TTC549 (cell line): ENCODE results near the gene ZMYND10.
A peak's percentile ranks its signal among the peaks of the same experiment; 100 is the strongest.

Source experiments
- FAIRE-seq: peaks from 2 replicates; lab custom pipeline; 2012; peaks lifted over from hg19 to GRCh38; lab: Jason Lieb, UNC

ZMYND10 gene

DNA sequence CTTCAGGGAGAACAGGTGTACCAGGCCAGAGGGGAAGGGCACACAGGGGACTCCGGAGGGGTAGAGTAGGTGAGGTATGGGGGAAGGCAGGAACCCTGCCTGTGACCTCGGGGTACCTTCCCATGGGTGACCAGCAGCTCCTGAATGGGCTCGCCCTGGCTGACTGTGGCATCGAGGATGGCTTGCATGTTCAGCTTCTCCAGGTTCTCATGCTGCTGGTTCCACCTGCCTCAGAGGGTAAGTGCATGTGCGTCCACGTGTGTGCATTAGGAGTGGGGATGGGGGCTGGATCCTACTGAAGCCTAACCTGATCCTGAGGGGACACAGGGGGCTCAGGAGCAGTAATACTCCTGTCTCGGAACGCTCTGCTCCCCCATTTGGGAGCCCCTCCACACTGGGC lies 524 bp downstream of the ZMYND10 start:
- no peak for FAIRE-seq

DNA sequence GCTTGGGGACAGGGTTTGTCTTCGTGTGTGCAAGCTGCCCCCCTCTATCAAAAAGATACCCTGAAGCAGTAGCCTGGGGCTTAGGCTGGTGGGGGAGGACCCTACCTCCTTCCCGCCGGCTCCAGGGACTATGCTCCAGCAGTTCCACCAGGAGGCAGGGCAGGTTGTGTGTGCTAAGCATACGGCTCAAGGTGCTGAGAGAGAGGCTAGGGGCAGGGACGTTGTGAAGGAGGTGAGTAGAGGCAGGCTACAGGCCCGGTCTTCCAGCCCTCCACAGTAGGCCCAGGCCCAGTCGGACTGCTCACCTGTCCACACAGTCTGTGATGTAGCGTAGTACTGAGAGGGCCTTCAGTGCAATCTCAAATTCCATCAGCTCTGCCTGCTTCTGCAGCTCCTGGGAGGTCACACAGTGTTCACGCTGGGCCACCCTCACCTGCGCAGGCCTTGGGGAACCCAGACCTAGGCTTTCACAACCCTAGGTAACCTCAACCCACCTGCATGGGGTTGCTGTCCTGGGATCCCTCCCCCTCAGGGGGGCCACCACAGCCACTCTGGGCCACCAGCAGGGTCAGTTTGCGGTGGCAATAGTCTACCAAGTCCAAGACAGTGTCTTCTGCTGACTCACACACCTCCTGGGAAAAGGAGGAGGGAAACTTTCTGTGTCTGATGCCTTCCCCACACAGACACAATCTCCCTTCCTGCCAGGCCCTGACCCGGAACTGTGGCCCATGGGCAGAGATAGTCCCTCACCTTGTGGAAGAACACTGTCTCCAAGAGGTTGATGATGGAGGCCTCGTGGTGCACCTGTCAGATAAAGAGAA lies 2.5 kb downstream of the ZMYND10 start:
- no peak for FAIRE-seq

DNA sequence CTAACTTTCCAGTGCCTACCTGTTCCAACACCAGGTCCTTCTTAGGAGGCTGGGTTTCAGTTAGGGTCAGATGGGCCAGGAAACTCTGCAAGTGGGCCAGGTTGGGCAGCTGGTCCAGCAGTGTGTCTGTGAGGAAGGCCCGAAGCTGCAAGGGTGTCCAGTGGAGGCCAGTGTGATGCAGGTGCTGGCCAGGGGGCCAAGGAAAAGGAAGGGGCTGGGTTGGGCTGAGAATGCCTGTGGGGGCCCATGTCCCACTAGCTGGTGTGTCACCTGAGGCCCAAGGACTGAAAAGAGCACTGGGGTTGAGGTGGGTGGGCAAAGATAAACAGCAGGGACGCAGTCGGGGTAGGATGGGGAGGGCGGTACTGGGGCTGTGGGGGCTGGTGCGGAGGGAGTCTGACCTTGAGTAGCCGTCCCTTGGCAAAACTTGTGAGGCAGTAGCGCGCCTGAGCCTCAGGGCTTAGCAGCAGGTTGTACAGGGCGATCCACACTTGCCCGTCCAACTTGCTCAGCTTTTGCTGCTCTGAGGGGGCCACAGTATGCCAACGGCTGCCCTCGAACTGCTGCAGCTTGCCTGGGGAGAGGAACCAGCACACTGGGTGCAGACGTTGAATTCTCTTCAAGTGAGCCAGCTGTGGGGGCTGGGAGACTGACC lies 3.4 kb downstream of the ZMYND10 start:
- no peak for FAIRE-seq

DNA sequence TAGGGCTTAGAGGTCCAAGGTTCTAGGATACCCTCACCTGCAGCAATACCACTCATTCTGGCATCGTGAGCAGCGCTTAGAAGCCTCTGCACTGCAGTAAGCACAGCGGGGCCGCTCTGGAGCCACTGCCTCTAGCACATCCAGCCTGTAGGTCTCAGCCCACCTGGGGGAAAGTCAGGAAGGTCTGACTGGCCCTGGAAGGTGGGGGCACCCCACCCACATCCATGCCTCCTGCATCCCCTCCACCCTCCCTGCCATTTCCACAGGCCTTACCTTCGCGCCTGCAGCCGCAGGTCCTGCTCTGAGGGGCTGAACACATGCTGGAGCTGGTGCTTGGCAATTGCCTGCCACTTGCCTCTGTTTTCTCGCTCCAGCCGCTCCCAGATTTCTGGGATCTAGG lies 4.0 kb downstream of the ZMYND10 start:
- no peak for FAIRE-seq

DNA sequence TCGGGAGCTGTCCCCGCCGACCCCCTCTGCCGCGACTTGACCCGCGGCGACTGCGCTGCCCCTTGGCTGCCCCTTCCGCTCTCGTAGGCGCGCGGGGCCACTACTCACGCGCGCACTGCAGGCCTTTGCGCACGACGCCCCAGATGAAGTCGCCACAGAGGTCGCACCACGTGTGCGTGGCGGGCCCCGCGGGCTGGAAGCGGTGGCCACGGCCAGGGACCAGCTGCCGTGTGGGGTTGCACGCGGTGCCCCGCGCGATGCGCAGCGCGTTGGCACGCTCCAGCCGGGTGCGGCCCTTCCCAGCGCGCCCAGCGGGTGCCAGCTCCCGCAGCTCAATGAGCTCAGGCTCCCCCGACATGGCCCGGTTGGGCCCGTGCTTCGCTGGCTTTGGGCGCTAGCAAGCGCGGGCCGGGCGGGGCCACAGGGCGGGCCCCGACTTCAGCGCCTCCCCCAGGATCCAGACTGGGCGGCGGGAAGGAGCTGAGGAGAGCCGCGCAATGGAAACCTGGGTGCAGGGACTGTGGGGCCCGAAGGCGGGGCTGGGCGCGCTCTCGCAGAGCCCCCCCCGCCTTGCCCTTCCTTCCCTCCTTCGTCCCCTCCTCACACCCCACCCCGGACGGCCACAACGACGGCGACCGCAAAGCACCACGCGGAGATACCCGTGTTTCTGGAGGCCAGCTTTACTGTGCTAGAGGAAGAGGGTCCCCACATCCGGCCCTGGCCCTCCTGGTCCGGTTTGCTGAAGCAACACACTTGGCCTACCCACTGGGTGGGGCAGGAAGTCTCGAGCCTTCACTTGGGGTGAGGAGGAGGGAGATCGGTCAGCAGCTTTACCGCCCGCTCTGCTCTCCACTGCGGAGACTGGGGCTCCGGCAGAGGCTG lies 4.8 kb downstream of the ZMYND10 start, which contains the start of gene RASSF1:
RASSF1 (minus strand) TSS at position 389 of the 882 bp plus-strand sequence; CDS start at position 358, 31 bp downstream.
- FAIRE-seq: no peak

DNA sequence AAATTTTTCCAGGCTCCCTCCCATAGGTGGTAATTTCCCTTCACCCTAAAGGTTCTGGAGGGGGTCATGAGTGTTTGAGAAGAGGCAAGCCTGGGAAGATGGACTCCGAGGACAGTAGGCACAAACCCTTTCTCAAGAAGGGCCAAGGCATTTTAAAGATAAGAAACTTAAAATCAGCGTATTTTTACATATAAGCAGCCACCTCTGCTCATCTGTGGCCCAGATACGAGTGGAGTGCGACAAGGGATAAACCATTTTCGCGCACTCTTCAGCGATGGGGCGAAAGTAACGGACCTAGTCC lies 5.4 kb downstream of the ZMYND10 start:
- FAIRE-seq: no peak

DNA sequence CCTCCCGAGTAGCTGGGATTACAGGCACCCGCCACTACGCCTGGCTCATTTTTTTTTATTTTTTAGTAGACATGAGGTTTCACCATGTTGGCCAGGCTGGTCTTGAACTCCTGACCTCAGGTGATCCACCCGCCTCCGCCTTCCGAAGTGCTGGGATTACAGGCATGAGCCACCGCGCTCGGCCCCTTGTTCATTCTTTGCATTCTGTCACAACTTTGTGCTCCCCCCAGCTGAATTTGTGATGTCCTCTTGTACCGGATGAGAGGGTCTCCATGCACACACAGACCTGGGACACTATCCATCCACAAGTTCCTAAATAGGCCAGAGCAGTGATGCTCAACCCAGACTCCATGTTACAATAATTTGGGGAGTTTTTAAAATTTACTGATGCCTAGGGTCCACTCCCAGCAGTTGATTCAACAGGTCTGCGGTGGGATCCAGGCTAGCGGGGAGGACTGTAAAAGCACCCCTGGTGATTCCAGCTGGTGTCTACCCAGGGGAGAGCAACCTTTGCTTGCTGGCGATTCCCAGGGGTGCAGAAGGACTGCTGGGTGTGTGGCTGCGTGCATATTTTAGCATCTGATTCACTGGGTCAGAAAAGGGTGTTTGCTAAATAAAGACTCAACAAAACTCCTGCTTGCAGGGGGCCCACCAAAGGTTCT lies 5.9 kb downstream of the ZMYND10 start:
- no peak for FAIRE-seq

DNA sequence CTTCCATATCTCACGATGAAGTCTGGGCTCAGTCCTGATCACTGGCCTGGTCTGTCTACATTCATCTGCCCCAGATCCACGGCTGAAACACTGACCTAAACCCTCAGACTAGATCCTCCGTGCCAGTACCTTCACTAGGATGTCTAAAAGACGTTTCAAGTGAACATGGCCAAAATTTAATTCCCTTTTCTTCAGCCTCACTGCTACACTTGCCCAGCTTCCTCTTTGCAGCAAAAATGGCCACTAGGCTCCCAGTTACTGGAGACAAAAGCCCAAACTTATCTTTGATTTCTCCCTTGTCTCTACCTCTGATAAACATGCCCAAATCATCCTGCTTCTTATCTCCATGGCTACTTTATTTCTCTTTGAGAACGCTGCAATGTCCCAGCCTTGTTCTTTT lies 6.6 kb downstream of the ZMYND10 start:
- FAIRE-seq: no peak

DNA sequence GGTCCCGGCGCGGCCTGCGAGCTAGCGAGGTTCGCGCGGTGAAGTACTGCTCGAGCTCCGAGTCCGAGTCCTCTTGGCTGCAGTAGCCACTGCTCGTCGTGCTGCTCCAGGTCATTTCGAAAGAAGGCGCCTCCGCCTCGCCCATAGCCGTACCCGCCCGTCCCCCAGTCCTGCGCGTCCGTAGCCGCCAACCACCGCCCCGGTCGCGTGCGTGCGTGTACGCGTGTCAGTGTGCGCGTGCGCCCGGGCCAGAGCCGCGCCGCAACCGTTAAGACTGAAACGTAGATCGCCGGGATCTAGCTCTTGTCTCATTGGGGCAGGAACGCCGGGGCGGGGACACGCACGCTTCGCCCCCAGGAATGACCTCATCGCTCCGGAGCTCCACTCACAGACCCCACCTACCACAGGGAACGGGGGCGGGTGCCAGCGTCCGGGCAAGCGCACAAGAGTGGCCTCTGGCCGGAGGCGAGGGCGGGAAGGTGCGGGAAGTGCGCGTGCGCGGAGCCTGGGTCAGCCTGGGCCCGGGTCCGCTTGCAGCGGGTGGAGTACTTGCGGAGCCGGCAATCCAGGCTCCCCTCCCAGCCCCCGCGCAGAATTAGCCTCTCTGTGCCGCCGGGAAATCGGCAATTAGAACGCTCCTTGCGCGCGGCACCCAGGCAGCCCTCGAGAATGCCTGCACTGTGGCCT lies 8.2 kb downstream of the ZMYND10 start:
- FAIRE-seq: peak; percentile 91

DNA sequence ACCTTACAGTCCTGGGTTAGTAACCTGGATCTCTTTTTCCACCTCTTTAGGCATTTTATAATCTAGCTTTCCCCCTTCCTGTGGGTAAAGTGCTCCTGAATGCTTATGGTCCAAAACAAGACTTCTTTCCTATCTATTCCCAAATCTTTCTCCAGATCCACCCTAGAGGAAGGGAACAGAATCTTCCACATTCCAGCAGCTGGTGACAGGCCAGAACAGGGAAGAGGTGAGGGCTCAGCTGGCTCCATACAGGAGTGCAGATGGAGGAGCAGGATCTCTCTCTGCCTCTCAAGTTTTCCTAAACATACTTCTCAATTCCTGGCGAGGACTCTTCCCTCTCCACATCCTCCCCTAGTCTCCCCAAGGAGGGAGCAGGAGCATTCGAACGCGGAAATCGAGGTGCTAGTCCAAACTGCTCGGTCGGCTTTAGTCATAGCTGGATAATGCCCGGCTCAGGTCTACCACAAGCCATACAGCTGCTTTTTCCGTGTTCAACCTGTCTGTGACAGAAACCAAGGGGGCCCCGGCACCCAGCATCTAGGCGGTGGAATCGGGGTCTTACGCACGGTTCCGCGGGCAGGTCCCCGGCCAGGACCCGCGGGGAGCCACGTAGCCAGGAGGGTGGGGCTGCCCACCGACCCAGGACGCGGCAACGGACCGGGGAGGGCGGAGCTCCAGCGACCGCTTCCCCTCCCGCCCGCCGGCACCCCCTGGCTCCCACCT lies 8.9 kb downstream of the ZMYND10 start:
- FAIRE-seq: no peak

DNA sequence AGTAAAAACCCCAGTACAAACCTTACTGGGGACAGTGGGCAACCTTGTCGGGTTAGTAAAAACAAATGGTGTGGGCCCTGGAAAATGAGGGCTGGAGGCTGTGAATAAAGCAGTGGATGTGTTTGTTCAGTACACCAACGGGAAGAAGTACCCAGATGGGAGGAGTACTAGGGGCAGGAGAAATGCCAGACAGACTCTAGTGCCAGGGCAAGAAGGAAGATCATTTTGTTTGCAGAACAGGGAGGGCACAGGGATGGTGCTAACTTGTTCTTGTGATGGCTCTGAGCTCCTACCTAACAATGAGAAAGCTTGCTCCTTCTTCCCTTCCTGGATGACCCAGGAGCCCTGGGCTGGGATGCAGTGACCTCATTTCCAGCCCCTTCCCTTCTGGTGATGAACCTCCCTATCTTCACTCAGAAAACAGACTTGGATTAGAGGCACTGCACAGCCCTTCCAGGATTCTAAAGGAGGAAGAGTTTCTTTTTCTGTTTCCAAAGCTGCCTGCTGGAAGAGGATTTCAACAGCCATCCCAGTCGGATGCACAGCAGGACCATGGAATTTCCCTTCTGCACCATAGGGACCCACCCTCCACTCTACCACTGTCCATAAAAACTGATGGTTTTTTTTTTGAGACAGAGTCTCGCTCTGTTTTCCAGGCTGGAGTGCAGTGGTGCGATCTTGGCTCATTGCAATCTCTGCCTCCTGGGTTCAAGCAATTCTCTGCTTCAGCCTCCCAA lies 11.0 kb downstream of the ZMYND10 start:
- FAIRE-seq: no peak

DNA sequence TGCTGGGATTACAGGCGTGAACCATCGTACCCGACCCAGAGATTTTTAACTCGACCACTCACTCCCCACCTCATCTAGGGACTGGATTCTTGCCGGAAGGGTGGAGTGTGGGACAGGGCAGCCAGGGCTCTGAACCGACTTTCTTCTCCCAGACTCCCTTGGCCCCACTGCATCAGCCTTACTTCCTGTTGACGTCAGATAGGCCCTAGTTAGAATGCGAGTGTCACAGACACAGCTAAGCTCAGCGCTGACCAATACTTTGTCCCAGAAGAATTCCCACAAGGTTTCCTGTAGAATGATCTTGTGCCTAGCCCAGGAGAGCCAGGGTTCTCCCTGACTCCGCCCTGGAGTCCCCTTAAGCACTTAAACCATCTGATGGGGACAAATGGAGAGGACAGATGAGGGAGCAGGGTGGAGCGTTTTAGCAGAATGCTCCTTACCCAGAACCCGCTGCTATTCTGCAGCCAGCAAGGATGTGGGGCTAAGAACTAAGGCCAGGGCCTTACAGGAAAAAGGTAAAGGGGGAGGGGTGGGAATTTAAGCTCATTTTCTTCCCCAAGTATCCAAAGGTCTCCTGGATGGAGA lies 11.7 kb downstream of the ZMYND10 start:
- no peak for FAIRE-seq

DNA sequence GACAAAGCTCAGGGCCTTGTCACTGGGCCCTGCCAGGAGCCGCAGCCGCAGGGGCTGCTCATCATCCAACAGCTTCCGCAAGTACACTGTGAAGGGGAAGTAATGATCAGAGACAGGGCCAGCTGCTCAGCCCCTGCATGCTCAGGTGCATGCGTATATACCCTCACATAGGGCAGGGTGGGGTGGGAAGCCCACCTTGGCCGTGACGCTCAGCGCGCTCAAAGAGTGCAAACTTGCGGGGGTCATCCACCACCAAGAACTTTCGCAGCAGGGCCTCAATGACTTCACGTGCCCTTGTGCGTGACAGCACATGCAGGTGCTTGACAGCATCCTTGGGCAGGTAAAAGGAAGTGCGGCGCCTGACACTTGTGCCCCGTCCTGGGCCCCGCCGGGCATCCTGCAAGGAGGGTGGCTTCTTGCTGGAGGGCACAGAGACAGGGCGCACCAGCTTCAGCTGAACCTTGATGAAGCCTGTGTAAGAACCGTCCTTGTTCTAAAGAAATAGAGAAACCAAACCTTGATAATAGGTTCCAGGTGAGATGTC lies 14.1 kb downstream of the ZMYND10 start:
- no peak for FAIRE-seq

DNA sequence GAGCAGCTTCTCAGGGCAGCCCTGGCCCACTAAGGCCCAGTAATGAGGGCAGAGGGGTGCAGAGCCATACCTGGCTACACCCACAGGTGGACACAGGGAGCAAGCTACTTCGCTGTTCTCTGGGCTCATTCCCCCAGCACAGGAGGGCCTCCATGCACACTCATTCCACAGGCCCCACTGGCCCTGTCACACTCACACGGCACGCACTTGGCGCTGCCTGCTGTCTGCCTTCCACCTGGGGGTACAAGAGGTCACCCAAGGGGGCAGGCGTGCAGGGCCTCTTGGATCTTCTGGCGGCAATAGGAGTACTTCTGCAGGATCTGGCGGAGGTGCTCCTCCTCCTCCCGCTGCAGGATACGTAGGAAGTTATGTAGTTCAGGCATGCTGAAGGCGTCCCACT lies 15.2 kb downstream of the ZMYND10 start:
- no peak for FAIRE-seq

DNA sequence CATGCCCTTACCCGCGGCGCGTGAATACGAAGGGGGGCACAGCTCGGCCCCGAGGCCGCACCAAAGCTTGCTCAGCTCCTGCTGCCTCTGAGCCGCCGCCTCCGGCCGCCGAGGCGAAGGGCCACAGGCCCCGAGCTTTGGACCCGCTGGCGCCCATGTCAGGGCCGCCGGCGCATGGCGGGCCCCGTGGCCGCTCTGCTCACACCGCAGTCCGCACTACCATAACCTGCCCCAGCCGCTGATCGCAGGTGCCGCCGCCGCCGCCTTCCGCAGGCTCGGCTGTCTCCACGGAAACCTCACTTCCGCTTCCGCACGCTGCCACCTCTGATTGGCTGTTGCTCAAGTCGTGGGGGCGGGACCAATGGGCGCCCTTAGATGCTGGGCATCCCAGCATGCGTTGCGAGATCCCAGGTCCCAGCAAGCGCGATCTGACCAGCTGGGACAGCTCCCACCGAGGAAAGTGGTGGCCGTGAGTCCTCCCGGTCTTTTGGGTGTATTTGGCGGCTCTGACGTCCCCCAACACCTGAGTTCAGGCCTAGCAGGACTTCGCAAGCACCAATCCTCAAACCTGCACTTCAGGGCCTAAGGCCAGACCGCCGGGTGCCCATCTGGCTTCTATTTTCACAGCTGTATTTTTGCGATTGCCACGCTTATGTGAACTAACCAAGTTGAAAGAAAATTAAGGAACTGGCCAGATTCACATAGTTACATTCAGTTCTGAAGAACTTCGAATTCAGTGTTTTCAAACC lies 17.4 kb downstream of the ZMYND10 start, which contains the start of gene TUSC2:
TUSC2 (minus strand) TSS at position 281 of the 749 bp plus-strand sequence; CDS start at position 157, 124 bp downstream.
- FAIRE-seq: peak; percentile 77

DNA sequence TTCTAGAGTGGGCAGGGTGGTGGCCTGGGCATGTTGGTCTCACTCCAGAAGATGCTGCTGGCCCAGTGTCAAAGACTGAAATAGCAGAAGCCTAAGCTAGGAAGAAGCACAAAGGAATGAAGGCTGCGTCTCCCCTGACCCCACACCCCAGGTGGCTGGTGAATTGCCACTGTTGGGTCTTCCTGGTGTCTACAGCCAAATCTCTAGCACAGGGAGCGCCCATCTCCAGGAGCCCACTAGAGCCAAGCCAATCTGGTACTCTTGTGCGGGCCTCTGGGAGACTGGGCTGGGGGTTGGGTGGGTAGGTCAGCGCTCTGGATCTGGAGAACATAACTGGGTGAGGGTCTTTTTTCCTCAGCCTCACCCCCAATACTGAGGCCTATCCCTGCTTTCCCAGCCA lies 18.4 kb downstream of the ZMYND10 start:
- no peak for FAIRE-seq

DNA sequence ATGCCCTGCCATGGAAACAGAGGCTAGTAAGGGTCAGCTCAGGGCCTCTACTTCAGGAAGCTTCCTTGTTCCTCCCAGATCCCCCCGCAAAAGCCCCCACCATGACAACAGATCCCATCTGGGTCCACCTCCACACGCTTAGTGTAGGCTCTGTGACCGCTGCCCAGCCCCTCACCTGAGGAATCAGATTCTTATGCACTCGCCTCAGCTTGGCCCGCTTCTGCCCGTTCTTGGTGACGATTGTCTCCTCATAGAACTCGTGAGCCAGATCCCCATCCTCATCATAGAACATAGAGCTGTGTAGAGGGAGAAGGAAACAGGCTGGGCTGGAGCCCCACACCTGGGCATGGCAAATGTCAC lies 19.4 kb downstream of the ZMYND10 start:
- FAIRE-seq: no peak

DNA sequence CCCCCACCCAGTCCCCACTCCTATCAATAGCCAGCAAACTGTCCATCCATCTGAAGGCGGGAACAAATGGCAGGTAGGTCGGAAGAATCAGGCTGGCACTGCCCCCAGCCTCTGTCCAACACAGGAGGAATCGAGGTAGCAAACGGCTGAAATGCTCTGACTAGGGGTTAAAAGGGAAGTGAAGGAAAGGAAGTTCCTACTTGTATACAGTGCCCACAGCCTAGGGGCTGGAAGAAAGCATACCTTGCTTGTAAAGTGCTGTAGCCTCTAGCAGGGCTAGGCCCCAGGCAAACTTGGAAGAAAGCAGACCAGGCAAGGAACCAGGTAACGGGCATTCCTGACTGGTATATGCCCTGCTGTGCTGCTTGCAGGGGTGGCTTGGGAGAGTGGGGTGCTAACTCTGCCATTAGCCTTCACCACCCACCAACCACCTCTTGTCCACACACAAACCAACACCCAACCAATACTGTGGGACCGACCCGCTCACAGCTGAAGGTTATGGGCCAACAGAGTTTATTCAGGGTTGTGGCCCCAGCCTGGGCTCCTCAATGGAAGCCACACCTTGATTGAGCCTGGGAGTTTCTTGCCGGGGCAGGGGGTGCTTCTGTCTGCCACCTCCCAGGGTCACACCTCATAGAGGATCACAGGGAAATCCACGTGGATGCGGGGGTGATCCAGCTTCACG lies 19.9 kb downstream of the ZMYND10 start:
- FAIRE-seq: no peak
